ENCODE results near the gene SIK3. TPM values are rescaled to one million over a fixed set of nuclear protein-coding genes. Genes with fewer than 3 reads are reported as not detected.
A peak's percentile ranks its signal among the peaks of the same experiment; 100 is the strongest.

The SIK3 gene
- total RNA-seq, 1 experiment from 2014 or later, result 11.0 TPM

GRCh38 chr11:117110294-117110950 is 12.2 kb upstream of the SIK3 start:
- DNase-seq (ENCODE audit: low read depth), result no peak

- DNase-seq (ENCODE audit: low read depth), result no peak
Observed at GRCh38 chr11:117107701-117108590, 9.7 kb upstream of the SIK3 start.

- DNase-seq (ENCODE audit: low read depth), result no peak
Observed at GRCh38 chr11:117100556-117100955, 2.3 kb upstream of the SIK3 start.

- no peak for DNase-seq (ENCODE audit: low read depth)
Observed at GRCh38 chr11:117099696-117100095, 1.5 kb upstream of the SIK3 start.

GRCh38 chr11:117097389-117098268 is 599 bp downstream of the SIK3 start:
- peak; percentile 43 for DNase-seq (ENCODE audit: low read depth)

- DNase-seq (ENCODE audit: low read depth), result no peak
Observed at GRCh38 chr11:117097014-117097388, 1.2 kb downstream of the SIK3 start.

- DNase-seq (ENCODE audit: low read depth), result peak; percentile 46
Observed at GRCh38 chr11:117096201-117096991, 1.8 kb downstream of the SIK3 start.

- peak; percentile 31 for DNase-seq (ENCODE audit: low read depth)
Observed at GRCh38 chr11:117095284-117096161, 2.7 kb downstream of the SIK3 start.

GRCh38 chr11:117094776-117095175 is 3.5 kb downstream of the SIK3 start:
- peak; percentile 56 for DNase-seq (ENCODE audit: low read depth)

- no peak for DNase-seq (ENCODE audit: low read depth)
Observed at GRCh38 chr11:117092951-117093590, 5.2 kb downstream of the SIK3 start.

- DNase-seq (ENCODE audit: low read depth), result no peak
Observed at GRCh38 chr11:117091753-117092477, 6.3 kb downstream of the SIK3 start.

GRCh38 chr11:117090111-117090706 is 8.0 kb downstream of the SIK3 start:
- DNase-seq (ENCODE audit: low read depth), result no peak

- no peak for DNase-seq (ENCODE audit: low read depth)
Observed at GRCh38 chr11:117089685-117090084, 8.5 kb downstream of the SIK3 start.

- no peak for DNase-seq (ENCODE audit: low read depth)
Observed at GRCh38 chr11:117087446-117087845, 10.8 kb downstream of the SIK3 start.

GRCh38 chr11:117084992-117085391 is 13.2 kb downstream of the SIK3 start:
- no peak for DNase-seq (ENCODE audit: low read depth)

- DNase-seq (ENCODE audit: low read depth), result no peak
Observed at GRCh38 chr11:117083011-117083935, 15.0 kb downstream of the SIK3 start.

GRCh38 chr11:117081908-117082307 is 16.3 kb downstream of the SIK3 start:
- DNase-seq (ENCODE audit: low read depth), result no peak

- DNase-seq (ENCODE audit: low read depth), result no peak
Observed at GRCh38 chr11:117080370-117080769, 17.9 kb downstream of the SIK3 start.
